ENCODE measurements around the gene KRT40. TPM values are rescaled to one million over a fixed set of nuclear protein-coding genes. Genes with fewer than 3 reads are reported as not detected.

Gene KRT40
- total RNA-seq, 1 experiment from 2014 or later: not detected

DNA sequence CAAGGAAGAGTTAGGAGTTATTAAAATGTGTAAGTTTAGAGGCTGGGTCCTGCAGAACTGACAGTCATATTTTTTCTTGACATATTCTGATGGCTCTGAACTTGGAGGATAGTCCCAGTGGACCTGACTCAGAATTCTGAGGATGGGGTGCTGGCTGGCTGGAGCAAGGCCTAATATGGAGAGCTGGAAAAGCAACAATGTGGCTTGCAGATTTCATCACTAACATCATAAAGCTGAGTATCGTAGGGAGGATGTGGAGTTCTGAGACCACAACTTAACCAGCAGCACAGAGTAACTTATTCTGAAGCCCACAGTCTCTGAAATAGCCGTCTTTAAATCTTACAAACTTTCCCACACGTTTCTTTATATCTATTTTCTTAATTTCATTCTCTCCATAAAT is 40.6 kb upstream of the KRT40 start:
- H3K4me1 Mint-ChIP-seq (ENCODE audit: low read depth, unreplicated experiment): no peaks in the 10 kb centered on the region
- H3K27ac Mint-ChIP-seq (ENCODE audit: unreplicated experiment): no peak overlapping the region
- Histone ChIP-seq H3K9me3 (no peaks in the 10 kb centered on the region), H3K36me3 (ENCODE audit: control insufficient read depth, insufficient read depth, low read length) (no peaks in the 10 kb centered on the region), H3K4me3 (ENCODE audit: low read depth, low read length) (no peak overlapping the region), H3K4me1 (0 out of 2 replicates have a peak, but pooled peaks cover 6% of the 10 kb centered on the region), H3K27me3 (replicated peaks; ENCODE audit: control insufficient read depth, insufficient read depth, low read length) (no peaks in the 10 kb centered on the region)
- peaks cover 13% of the 10 kb centered on the region for H3K9me3 Mint-ChIP-seq (ENCODE audit: unreplicated experiment)
- TF ChIP-seq CTCF (IDR thresholded peaks at IDR 0.05; ENCODE audit: insufficient read depth in 1 of 2, low read depth in 1 of 2, low read length in 1 of 2, severe bottlenecking in 1 of 2, unreplicated experiment in 1 of 2): no peak
- ChIA-PET POLR2A (no interaction called here), CTCF (no interaction called here)
- no TSS peak for BruUV-seq (replicated peaks)
- H3K4me3 Mint-ChIP-seq (ENCODE audit: unreplicated experiment): no peak overlapping the region
- no peaks in the 10 kb centered on the region for H3K36me3 Mint-ChIP-seq (ENCODE audit: insufficient read depth, unreplicated experiment)
- intact Hi-C loops (cut with micrococcal nuclease; ENCODE audit: unreplicated experiment): no loop called here
- no peak for DNase-seq
- H3K27me3 Mint-ChIP-seq (ENCODE audit: insufficient read depth, unreplicated experiment): no peaks in the 10 kb centered on the region

DNA sequence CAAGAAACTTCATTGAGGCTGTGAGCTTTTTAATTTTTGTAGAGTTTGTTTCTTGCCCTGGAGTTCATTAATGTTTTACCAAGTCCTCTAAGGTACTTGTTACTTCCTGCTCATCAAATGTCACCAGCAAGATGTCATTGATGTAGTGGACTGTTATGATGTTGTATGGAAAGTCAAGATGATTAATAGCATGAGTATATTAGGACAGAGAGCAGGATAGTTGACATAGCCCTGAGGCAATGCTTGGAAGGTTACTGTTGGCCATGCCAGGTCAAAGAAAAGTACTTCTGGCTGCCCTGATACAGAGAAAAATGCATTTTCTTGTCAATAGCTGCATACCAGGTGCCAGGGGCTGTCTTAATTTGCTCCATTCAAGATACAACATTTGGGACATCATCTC is 36.2 kb upstream of the KRT40 start:
- no peak overlapping the region for H3K4me3 Mint-ChIP-seq (ENCODE audit: unreplicated experiment)
- POLR2A ChIA-PET: no interaction called here
- H3K4me1 Mint-ChIP-seq (ENCODE audit: low read depth, unreplicated experiment): peaks cover 14% of the 10 kb centered on the region
- intact Hi-C loops (cut with micrococcal nuclease; ENCODE audit: unreplicated experiment): no loop called here
- Histone ChIP-seq H3K4me1 (peaks cover 36% of the 10 kb centered on the region), H3K9me3 (no peaks in the 10 kb centered on the region), H3K36me3 (ENCODE audit: control insufficient read depth, insufficient read depth, low read length) (no peaks in the 10 kb centered on the region), H3K4me3 (ENCODE audit: low read depth, low read length) (no peak overlapping the region), H3K27me3 (replicated peaks; ENCODE audit: control insufficient read depth, insufficient read depth, low read length) (no peaks in the 10 kb centered on the region)
- peaks cover 17% of the 10 kb centered on the region for H3K9me3 Mint-ChIP-seq (ENCODE audit: unreplicated experiment)
- no peaks in the 10 kb centered on the region for H3K27me3 Mint-ChIP-seq (ENCODE audit: insufficient read depth, unreplicated experiment)
- BruUV-seq (replicated peaks): no TSS peak
- DNase-seq: peak; percentile 31 to 61
- no peak overlapping the region for H3K27ac Mint-ChIP-seq (ENCODE audit: unreplicated experiment)
- no peaks in the 10 kb centered on the region for H3K36me3 Mint-ChIP-seq (ENCODE audit: insufficient read depth, unreplicated experiment)
- CTCF ChIA-PET: no interaction called here
- no peak for TF ChIP-seq CTCF (IDR thresholded peaks at IDR 0.05; ENCODE audit: insufficient read depth in 1 of 2, low read depth in 1 of 2, low read length in 1 of 2, severe bottlenecking in 1 of 2, unreplicated experiment in 1 of 2)

- intact Hi-C loops (cut with micrococcal nuclease; ENCODE audit: unreplicated experiment): no loop called here
- no peaks in the 10 kb centered on the region for H3K27me3 Mint-ChIP-seq (ENCODE audit: insufficient read depth, unreplicated experiment)
- DNase-seq: no peak
- CTCF ChIA-PET: interaction anchor here (0.6 kb wide), 1 partner anchor 20 kb away, joined by 3 read pairs; no protein-coding TSS in a partner anchor
- BruUV-seq (replicated peaks): no TSS peak
- no peaks in the 10 kb centered on the region for H3K27me3 ChIP-seq (replicated peaks; ENCODE audit: control insufficient read depth, insufficient read depth, low read length)
- H3K36me3 Mint-ChIP-seq (ENCODE audit: insufficient read depth, unreplicated experiment): no peaks in the 10 kb centered on the region
- H3K4me1 Mint-ChIP-seq (ENCODE audit: low read depth, unreplicated experiment): peaks cover 14% of the 10 kb centered on the region
- H3K4me3 ChIP-seq (ENCODE audit: low read depth, low read length): no peak overlapping the region
- no peaks in the 10 kb centered on the region for H3K36me3 ChIP-seq (ENCODE audit: control insufficient read depth, insufficient read depth, low read length)
- no peak for TF ChIP-seq CTCF (IDR thresholded peaks at IDR 0.05; ENCODE audit: insufficient read depth in 1 of 2, low read depth in 1 of 2, low read length in 1 of 2, severe bottlenecking in 1 of 2, unreplicated experiment in 1 of 2)
- H3K4me1 ChIP-seq: peaks cover 36% of the 10 kb centered on the region
- no peaks in the 10 kb centered on the region for H3K9me3 ChIP-seq
- H3K4me3 Mint-ChIP-seq (ENCODE audit: unreplicated experiment): no peak overlapping the region
- POLR2A ChIA-PET: interaction anchor here (0.9 kb wide), 1 partner anchor 160 kb away, joined by 6 read pairs; no protein-coding TSS in a partner anchor
- H3K27ac Mint-ChIP-seq (ENCODE audit: unreplicated experiment): no peak overlapping the region
- peaks cover 23% of the 10 kb centered on the region for H3K9me3 Mint-ChIP-seq (ENCODE audit: unreplicated experiment)
Observed at GRCh38 chr17:41019415-41019814, 35.3 kb upstream of the KRT40 start.
